ENCODE measurements around the gene AMBP. TPM values are rescaled to one million over a fixed set of nuclear protein-coding genes. Genes with fewer than 3 reads are reported as not detected.

AMBP gene
- total RNA-seq, 1 donor from 2014 or later = 0.40 TPM

DNA sequence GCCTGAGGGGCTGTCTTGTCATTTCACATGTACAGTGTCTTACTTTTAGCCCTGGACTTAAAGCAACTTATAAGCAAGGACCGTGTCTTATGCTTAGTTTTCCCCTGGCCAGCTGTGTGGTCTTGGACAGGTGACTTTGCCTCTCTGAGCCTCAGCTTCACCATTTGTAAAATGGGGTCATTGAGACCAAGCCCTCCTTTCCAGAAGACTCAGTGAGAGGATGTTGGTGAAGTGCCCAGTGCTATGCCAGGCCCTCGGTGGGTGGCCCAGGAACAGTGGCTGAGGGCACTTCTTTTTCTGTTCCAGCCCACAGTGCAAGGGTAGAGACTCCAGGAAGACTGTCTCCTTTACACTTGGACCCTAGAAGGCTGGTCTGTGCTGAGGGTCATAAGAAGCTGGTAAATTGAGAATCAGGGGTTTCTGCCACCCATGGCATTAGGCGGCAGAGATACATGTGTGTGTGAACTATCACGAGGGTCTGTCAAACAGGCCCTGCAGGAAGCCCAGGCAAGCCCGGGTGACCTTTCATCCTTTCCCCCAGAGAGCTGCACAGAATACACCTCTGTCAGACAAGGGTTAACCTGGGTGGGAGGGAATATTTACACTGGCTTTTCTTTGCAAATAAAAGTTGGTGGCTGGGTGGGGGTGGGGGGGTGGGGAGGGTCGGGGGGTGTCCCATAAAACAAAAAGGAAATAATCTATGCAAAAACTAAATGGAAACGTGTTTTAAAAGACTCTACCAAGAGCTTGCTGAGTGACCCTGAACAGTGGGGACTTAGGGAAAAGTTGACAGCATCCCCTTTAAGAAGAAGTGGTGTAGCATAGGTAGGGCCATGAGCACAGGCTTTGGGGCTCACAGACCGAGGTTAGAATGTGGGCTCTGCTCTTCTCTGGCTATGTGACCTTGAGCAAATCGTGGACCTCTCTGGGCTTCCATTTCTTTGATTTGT lies 41.4 kb upstream of the AMBP start:
- no peak for DNase-seq (ENCODE audit: low read depth, low spot score)
- no peak overlapping the region for H3K4me3 Mint-ChIP-seq
- no peak overlapping the region for H3K27ac Mint-ChIP-seq (ENCODE audit: unreplicated experiment)
- H3K9me3 Mint-ChIP-seq = no peaks in the 10 kb centered on the region
- H3K4me1 Mint-ChIP-seq = peaks cover 29% of the 10 kb centered on the region
- H3K27me3 Mint-ChIP-seq (ENCODE audit: low read depth) = peaks cover 3% of the 10 kb centered on the region
- TF ChIP-seq, protein P1, sequence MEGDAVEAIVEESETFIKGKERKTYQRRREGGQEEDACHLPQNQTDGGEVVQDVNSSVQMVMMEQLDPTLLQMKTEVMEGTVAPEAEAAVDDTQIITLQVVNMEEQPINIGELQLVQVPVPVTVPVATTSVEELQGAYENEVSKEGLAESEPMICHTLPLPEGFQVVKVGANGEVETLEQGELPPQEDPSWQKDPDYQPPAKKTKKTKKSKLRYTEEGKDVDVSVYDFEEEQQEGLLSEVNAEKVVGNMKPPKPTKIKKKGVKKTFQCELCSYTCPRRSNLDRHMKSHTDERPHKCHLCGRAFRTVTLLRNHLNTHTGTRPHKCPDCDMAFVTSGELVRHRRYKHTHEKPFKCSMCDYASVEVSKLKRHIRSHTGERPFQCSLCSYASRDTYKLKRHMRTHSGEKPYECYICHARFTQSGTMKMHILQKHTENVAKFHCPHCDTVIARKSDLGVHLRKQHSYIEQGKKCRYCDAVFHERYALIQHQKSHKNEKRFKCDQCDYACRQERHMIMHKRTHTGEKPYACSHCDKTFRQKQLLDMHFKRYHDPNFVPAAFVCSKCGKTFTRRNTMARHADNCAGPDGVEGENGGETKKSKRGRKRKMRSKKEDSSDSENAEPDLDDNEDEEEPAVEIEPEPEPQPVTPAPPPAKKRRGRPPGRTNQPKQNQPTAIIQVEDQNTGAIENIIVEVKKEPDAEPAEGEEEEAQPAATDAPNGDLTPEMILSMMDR (conservative IDR thresholded peaks at IDR 0.05) = no peak
- H3K36me3 Mint-ChIP-seq (ENCODE audit: low read depth) = no peaks in the 10 kb centered on the region

DNA sequence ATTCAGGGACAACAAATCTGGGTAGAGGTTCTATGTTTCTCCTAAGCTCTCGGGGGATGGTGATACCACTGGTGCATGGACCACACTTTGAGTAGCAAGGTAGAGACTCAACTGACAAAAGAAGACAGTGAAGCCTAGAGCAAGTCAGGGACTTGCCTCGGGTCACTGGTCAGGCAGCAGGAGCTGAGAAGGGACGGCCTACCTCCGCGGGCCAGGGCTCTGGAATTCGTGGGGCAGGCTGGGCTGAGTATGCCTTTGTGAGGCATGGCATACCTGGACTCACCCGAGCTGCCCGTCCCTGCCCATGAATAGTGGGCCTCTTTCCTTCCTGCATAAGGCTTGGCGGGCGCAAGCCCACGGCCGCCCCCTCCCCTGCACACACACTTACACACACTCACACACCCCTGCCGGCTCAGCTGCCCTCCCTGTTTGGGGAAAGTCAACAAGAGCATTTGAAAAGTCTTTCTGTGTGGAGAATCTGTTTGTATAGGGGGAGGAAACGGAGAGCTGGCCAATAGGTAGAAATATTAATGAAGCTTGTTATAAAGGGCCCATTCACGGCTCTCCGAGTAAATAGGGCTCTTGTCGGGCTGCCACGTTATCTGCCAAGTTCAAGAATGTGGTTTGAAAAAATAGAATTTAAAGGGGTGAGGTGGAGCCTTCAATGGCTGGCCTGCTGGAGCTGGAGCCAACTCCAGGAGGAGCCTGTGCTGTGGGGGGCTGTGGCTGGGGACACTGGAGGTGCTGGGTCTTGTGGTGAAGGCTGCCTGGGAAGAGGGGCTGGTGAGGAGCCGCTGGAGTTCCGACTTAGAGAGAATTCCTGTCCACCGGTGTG lies 40.1 kb upstream of the AMBP start:
- no peak overlapping the region for H3K27ac Mint-ChIP-seq (ENCODE audit: unreplicated experiment)
- no peaks in the 10 kb centered on the region for H3K36me3 Mint-ChIP-seq (ENCODE audit: low read depth)
- H3K9me3 Mint-ChIP-seq = no peaks in the 10 kb centered on the region
- H3K4me1 Mint-ChIP-seq = peaks cover 26% of the 10 kb centered on the region
- no peak overlapping the region for H3K4me3 Mint-ChIP-seq
- peaks cover 12% of the 10 kb centered on the region for H3K27me3 Mint-ChIP-seq (ENCODE audit: low read depth)
- TF ChIP-seq, protein P1 (conservative IDR thresholded peaks at IDR 0.05) = no peak
- no peak for DNase-seq (ENCODE audit: low read depth, low spot score)

DNA sequence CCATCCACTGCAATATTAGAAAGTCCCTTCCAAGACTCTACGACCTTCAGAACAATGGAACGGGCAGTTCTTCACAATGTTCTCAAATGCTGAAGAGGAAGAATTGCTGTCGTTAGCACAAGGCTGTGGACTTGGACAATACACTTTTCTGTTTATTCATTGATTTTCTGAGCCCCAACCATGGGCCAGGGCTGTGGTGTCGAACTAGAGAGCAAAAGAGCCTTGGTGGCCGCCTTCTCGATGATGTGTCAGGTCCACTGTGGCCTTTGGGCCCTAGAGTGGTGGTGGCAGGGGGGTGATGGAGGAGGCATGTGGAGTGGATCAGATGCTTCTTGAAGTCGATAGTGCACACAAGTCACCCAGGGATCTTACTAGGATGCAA lies 39.5 kb upstream of the AMBP start:
- peaks cover 26% of the 10 kb centered on the region for H3K4me1 Mint-ChIP-seq
- no peak for DNase-seq (ENCODE audit: low read depth, low spot score)
- H3K27ac Mint-ChIP-seq (ENCODE audit: unreplicated experiment) = no peak overlapping the region
- peaks cover 18% of the 10 kb centered on the region for H3K27me3 Mint-ChIP-seq (ENCODE audit: low read depth)
- TF ChIP-seq, protein P1 (conservative IDR thresholded peaks at IDR 0.05) = no peak
- no peak overlapping the region for H3K4me3 Mint-ChIP-seq
- no peaks in the 10 kb centered on the region for H3K9me3 Mint-ChIP-seq
- H3K36me3 Mint-ChIP-seq (ENCODE audit: low read depth) = no peaks in the 10 kb centered on the region

DNA sequence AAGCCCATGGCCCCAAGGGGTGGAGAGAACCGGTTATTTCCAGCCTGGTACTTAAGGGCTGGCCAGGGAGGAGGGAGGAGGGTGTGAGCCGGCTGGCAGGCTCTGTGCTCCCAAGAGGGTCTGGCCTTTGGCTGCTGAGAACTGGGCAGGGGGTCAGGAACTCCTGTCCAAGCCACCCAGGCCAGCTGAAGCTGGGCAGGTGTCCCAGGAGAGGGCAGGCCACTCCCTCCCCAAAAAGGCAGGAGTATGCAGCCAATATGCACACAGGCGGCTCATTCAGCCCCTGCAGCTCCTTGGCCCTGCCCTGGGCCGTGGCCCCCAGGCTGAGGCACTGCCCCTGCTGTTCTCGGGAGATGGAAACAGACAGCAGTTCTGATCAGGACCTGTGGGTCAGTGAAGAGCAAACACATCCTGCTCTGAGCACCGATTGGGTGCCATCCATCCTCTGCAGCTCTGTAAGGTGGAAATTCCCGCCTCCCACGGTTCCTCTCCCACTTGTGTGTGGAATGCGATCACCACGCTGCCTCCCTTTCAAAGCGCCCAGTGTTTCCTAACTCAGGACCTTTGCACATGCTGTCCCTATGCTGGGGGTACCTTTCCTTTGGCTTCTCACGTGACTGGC lies 38.1 kb upstream of the AMBP start:
- TF ChIP-seq, protein P1 (conservative IDR thresholded peaks at IDR 0.05) = no peak
- no peak for DNase-seq (ENCODE audit: low read depth, low spot score)
- H3K4me3 Mint-ChIP-seq = no peak overlapping the region

DNA sequence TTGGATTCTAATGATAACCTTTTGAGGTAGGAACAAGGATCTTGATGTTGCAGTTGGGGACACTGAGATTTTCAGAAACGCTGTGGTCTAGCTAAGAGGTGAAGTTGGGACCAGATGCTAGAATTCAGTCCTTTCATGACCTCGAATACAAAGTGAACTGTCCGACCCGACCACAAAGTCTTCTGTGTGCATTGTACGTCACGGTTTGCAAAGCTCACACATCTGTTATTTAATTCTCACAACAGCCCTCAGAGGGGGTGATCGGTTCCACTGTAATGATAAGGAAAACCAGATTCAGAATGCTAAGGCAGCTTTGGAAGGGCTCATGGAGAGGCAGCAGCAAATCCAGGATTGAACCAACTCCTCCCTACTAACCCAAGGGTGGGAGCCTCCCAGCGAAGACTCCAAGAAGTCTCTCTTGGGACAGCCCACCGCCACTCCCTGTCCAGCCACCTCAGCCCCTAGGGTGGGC lies 37.6 kb upstream of the AMBP start:
- Mint-ChIP-seq H3K4me3 (no peak overlapping the region), H3K27ac (ENCODE audit: unreplicated experiment) (no peak overlapping the region), H3K4me1 (peaks cover 24% of the 10 kb centered on the region), H3K36me3 (ENCODE audit: low read depth) (no peaks in the 10 kb centered on the region), H3K27me3 (ENCODE audit: low read depth) (peaks cover 23% of the 10 kb centered on the region), H3K9me3 (no peaks in the 10 kb centered on the region)
- DNase-seq (ENCODE audit: low read depth, low spot score) = no peak
- TF ChIP-seq, protein P1 (conservative IDR thresholded peaks at IDR 0.05) = no peak

More for the DNA sequence above, 38.1 kb upstream of the AMBP start:
- no peak overlapping the region for H3K27ac Mint-ChIP-seq (ENCODE audit: unreplicated experiment)
- H3K27me3 Mint-ChIP-seq (ENCODE audit: low read depth) = peaks cover 22% of the 10 kb centered on the region
- H3K4me1 Mint-ChIP-seq = peaks cover 26% of the 10 kb centered on the region
- no peaks in the 10 kb centered on the region for H3K36me3 Mint-ChIP-seq (ENCODE audit: low read depth)
- no peaks in the 10 kb centered on the region for H3K9me3 Mint-ChIP-seq

All from neural crest cell (in vitro differentiated cells).